ENCODE results near the gene RASL11A.

DNA sequence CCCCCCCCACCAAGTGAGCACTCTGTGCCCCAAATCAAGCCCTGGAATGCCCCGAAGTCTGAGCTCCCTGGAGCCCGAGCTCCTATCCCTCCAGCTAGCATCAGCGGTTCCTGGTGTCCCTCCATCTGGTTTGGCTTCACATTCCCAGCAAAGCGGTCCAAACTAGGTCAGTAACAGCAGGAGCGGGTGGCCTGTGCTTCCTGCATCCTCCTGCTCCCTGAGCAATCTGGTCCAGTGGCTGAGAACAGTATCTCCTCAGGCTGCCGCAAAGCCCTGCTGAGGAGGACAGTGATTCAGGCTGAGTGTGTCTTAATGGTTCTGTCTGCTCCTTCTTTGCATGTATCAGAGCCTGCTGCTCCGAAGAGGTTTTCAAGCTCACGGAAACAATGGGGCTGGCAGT lies 25.9 kb downstream of the RASL11A start:
- TF ChIP-seq CTCF (IDR thresholded peaks at IDR 0.05), result no peak
- no peak for TF ChIP-seq POLR2A (IDR thresholded peaks at IDR 0.05)
